Measurements from ENCODE around the gene RAD51C.

DNA sequence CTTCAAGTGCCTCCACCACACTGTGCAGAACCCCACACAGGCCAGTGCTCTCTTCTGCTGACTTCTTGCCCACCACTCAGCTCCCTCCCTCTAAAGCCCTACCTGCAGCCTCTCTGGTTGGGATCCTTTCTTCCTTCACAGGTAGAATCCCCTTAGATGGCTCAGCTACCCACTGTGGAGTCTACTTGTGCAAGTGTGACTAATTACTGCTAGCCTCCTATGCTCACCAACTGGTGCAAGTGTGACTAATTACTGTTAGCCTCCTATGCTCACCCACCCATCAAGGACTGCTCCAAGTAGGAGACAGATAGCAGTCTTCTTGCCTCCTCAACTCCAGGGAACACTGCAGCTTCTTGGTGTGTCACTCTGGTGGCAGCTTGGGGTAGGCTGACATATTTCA is 44.2 kb upstream of the RAD51C start:
- TF ChIP-seq, protein P1, sequence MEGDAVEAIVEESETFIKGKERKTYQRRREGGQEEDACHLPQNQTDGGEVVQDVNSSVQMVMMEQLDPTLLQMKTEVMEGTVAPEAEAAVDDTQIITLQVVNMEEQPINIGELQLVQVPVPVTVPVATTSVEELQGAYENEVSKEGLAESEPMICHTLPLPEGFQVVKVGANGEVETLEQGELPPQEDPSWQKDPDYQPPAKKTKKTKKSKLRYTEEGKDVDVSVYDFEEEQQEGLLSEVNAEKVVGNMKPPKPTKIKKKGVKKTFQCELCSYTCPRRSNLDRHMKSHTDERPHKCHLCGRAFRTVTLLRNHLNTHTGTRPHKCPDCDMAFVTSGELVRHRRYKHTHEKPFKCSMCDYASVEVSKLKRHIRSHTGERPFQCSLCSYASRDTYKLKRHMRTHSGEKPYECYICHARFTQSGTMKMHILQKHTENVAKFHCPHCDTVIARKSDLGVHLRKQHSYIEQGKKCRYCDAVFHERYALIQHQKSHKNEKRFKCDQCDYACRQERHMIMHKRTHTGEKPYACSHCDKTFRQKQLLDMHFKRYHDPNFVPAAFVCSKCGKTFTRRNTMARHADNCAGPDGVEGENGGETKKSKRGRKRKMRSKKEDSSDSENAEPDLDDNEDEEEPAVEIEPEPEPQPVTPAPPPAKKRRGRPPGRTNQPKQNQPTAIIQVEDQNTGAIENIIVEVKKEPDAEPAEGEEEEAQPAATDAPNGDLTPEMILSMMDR (conservative IDR thresholded peaks at IDR 0.05) = no peak
- no peak for TF ChIP-seq EZH2 (IDR thresholded peaks at IDR 0.05; ENCODE audit: low read depth)

Measured in PC-9 (cell line).